ENCODE measurements around the gene CAVIN4.
A peak's percentile ranks its signal among the peaks of the same experiment; 100 is the strongest.

CAVIN4 gene

DNA sequence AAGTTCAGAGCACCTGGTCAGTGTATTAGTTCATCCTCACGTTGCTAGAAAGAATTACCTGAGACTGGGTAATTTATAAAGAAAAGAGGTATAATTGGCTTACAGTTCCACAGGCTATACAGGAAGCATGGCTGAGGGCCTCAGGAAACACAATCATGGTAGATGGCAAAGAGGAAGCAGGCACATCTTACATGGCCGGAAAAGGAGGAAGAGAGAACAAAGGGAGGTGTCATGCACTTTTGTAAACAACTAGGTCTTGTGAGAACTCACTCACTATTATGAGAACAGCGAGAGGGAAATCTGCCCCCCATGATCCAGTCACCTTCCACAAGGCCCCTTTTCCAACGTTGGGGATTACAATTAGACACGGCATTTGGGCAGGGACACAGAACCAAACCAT is 28.8 kb upstream of the CAVIN4 start:
- H3K9me2 ChIP-seq (replicated peaks; ENCODE audit: insufficient read depth, low read length) = no peaks in the 10 kb centered on the region
- no peaks in the 10 kb centered on the region for H3K9me3 ChIP-seq (replicated peaks; ENCODE audit: insufficient read depth, low read length)
- no peaks in the 10 kb centered on the region for H3K36me3 ChIP-seq (replicated peaks; ENCODE audit: insufficient read depth, low read length)
- no peak overlapping the region for H3K4me3 ChIP-seq (ENCODE audit: low read length)
- H2AFZ ChIP-seq (ENCODE audit: low read length) = no peak overlapping the region
- H3K9ac ChIP-seq (ENCODE audit: low read length) = no peak overlapping the region
- no peak for DNase-seq
- no peak overlapping the region for H3K27ac ChIP-seq (ENCODE audit: low read length)
- H3K79me2 ChIP-seq (ENCODE audit: low read length) = no peaks in the 10 kb centered on the region
- no peaks in the 10 kb centered on the region for H3K27me3 ChIP-seq (replicated peaks; ENCODE audit: insufficient read depth, low read length)
- H3K4me1 ChIP-seq (ENCODE audit: low read length) = peaks cover 3% of the 10 kb centered on the region; the same call in 1 of the 2 replicates
- TF ChIP-seq EZH2 (optimal IDR thresholded peaks at IDR 0.05; ENCODE audit: low read depth, low read length) (no peak), EZH2phosphoT487 (IDR thresholded peaks at IDR 0.05; ENCODE audit: low read length) (no peak)
- TF ChIP-seq, protein P1, sequence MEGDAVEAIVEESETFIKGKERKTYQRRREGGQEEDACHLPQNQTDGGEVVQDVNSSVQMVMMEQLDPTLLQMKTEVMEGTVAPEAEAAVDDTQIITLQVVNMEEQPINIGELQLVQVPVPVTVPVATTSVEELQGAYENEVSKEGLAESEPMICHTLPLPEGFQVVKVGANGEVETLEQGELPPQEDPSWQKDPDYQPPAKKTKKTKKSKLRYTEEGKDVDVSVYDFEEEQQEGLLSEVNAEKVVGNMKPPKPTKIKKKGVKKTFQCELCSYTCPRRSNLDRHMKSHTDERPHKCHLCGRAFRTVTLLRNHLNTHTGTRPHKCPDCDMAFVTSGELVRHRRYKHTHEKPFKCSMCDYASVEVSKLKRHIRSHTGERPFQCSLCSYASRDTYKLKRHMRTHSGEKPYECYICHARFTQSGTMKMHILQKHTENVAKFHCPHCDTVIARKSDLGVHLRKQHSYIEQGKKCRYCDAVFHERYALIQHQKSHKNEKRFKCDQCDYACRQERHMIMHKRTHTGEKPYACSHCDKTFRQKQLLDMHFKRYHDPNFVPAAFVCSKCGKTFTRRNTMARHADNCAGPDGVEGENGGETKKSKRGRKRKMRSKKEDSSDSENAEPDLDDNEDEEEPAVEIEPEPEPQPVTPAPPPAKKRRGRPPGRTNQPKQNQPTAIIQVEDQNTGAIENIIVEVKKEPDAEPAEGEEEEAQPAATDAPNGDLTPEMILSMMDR (IDR thresholded peaks at IDR 0.05; ENCODE audit: low read length) = no peak
- no peaks in the 10 kb centered on the region for H4K20me1 ChIP-seq (ENCODE audit: insufficient read depth, low read length)
- H3K4me2 ChIP-seq (ENCODE audit: low read depth, low read length) = no peak overlapping the region
- no peaks in the 10 kb centered on the region for H3F3A ChIP-seq (ENCODE audit: insufficient read depth, low read length)

DNA sequence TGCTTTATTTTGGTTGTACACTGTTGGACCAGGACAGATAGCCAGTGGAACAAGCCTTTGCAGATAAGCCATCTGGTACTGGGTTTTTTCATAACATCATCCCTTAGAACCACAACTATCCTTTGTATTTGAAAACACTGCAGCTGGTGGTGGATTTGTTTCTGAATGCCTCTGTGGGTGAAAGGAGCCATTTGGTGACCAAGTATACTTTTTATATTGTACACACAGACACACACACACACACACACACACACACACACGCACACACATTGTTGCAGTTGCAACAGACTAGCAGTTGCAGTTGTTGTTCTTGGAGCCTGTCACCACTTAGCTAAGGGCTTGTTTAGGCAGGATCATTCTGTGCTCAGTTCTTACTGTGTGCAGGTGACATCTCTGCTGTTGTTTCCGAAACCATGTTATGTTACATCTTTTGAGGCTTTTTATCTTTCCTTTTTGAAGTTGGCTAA is 22.9 kb upstream of the CAVIN4 start:
- Histone ChIP-seq H3F3A (ENCODE audit: insufficient read depth, low read length) (peaks cover 16% of the 10 kb centered on the region), H3K36me3 (replicated peaks; ENCODE audit: insufficient read depth, low read length) (no peaks in the 10 kb centered on the region), H3K4me3 (ENCODE audit: low read length) (no peak overlapping the region), H4K20me1 (ENCODE audit: insufficient read depth, low read length) (no peaks in the 10 kb centered on the region), H3K9me3 (replicated peaks; ENCODE audit: insufficient read depth, low read length) (no peaks in the 10 kb centered on the region), H3K4me1 (ENCODE audit: low read length) (peaks cover 29% of the 10 kb centered on the region), H2AFZ (ENCODE audit: low read length) (no peak overlapping the region), H3K9ac (ENCODE audit: low read length) (no peak overlapping the region), H3K27ac (ENCODE audit: low read length) (peak overlapping the region; percentile 68), H3K4me2 (ENCODE audit: low read depth, low read length) (peak overlapping the region; percentile 39), H3K9me2 (replicated peaks; ENCODE audit: insufficient read depth, low read length) (no peaks in the 10 kb centered on the region), H3K79me2 (ENCODE audit: low read length) (no peaks in the 10 kb centered on the region), H3K27me3 (replicated peaks; ENCODE audit: insufficient read depth, low read length) (no peaks in the 10 kb centered on the region)
- peak; percentile 76 for DNase-seq
- TF ChIP-seq EZH2phosphoT487 (IDR thresholded peaks at IDR 0.05; ENCODE audit: low read length) (no peak), EZH2 (optimal IDR thresholded peaks at IDR 0.05; ENCODE audit: low read depth, low read length) (no peak)
- TF ChIP-seq, protein P1 (IDR thresholded peaks at IDR 0.05; ENCODE audit: low read length) = no peak

DNA sequence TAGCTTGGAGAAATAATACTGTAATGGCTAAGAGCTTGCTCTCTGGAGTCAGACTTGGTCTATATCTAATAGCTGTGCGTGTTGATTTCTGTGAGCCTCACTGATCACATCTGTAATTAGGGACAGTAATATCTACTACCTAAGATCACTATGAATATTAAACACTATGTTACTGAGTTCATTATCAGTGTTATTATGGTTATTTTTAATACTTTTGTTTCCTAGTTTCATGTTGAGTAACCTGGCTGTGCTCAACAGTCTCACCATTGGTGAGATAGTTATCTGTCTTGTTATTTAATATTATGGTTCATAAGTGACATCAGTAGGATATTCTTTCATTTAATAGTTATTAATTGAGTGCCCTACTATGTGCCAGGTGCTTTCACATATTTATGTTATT is 22.4 kb upstream of the CAVIN4 start:
- no peaks in the 10 kb centered on the region for H4K20me1 ChIP-seq (ENCODE audit: insufficient read depth, low read length)
- H3K4me1 ChIP-seq (ENCODE audit: low read length) = peaks cover 29% of the 10 kb centered on the region
- no peaks in the 10 kb centered on the region for H3K9me2 ChIP-seq (replicated peaks; ENCODE audit: insufficient read depth, low read length)
- H3K4me2 ChIP-seq (ENCODE audit: low read depth, low read length) = peak overlapping the region; percentile 39
- H3K27ac ChIP-seq (ENCODE audit: low read length) = peak overlapping the region; percentile 68
- H3K9me3 ChIP-seq (replicated peaks; ENCODE audit: insufficient read depth, low read length) = no peaks in the 10 kb centered on the region
- H3F3A ChIP-seq (ENCODE audit: insufficient read depth, low read length) = peaks cover 16% of the 10 kb centered on the region
- H3K27me3 ChIP-seq (replicated peaks; ENCODE audit: insufficient read depth, low read length) = no peaks in the 10 kb centered on the region
- no peaks in the 10 kb centered on the region for H3K36me3 ChIP-seq (replicated peaks; ENCODE audit: insufficient read depth, low read length)
- no peak overlapping the region for H3K4me3 ChIP-seq (ENCODE audit: low read length)
- DNase-seq = peak; percentile 24
- H3K9ac ChIP-seq (ENCODE audit: low read length) = no peak overlapping the region
- H3K79me2 ChIP-seq (ENCODE audit: low read length) = no peaks in the 10 kb centered on the region
- no peak overlapping the region for H2AFZ ChIP-seq (ENCODE audit: low read length)
- no peak for TF ChIP-seq EZH2 (optimal IDR thresholded peaks at IDR 0.05; ENCODE audit: low read depth, low read length)
- TF ChIP-seq, protein P1 (IDR thresholded peaks at IDR 0.05; ENCODE audit: low read length) = no peak
- TF ChIP-seq EZH2phosphoT487 (IDR thresholded peaks at IDR 0.05; ENCODE audit: low read length) = no peak

All from MM.1S (cell line).